Transverse colon (tissue), 4 donors: ENCODE data around the gene ZP3.
"Not testable (repeated sequence)": the region's sequence is repeated elsewhere in the genome, so short reads cannot be mapped to it uniquely, and the experiment has no call there.

Source experiments
- CTCF ChIP-seq, 5 experiments: fragments of 200-600 bp in 3 of 5; fragments of 450-650 bp in 2 of 5; sonication (generic) in 3 of 5; IDR thresholded peaks; 1 replicate in 2 of 5; 2 replicates in 3 of 5; pipeline ENCODE4 v1.5.1; 2016 to 2017; ENCODE audit warnings: antibody characterized with exemption in 5 of 5, inconsistent platforms in 3 of 5, mild to moderate bottlenecking in 2 of 5, moderate library complexity in 1 of 5
- POLR2A ChIP-seq: fragments of 450-650 bp; IDR thresholded peaks from one replicate; pipeline ENCODE4 v1.6.1; 2016; ENCODE audit warnings: antibody characterized with exemption, mild to moderate bottlenecking, moderate library complexity
- POLR2AphosphoS5 ChIP-seq, 3 donors: sonication (generic); formaldehyde crosslinking; IDR thresholded peaks; one replicate each; pipeline ENCODE4 v1.6.1; 2016; ENCODE audit warnings: antibody characterized with exemption in 3 of 3

- TF ChIP-seq CTCF (IDR thresholded peaks at IDR 0.05); POLR2A; POLR2AphosphoS5 (IDR thresholded peaks at IDR 0.05): not testable (repeated sequence)
Observed at GRCh38 chr7:76476742-76477474, 52.2 kb downstream of the ZP3 start.
